IPS-NIHi7 (cell line): ENCODE results near the gene TNIK.

Experiments used
- DNase-seq: peaks from one replicate; pipeline ENCODE4 v3.0.0; 2012; ENCODE audit warnings: mixed read lengths; ENCODE audit errors: extremely low spot score

TNIK gene

DNA sequence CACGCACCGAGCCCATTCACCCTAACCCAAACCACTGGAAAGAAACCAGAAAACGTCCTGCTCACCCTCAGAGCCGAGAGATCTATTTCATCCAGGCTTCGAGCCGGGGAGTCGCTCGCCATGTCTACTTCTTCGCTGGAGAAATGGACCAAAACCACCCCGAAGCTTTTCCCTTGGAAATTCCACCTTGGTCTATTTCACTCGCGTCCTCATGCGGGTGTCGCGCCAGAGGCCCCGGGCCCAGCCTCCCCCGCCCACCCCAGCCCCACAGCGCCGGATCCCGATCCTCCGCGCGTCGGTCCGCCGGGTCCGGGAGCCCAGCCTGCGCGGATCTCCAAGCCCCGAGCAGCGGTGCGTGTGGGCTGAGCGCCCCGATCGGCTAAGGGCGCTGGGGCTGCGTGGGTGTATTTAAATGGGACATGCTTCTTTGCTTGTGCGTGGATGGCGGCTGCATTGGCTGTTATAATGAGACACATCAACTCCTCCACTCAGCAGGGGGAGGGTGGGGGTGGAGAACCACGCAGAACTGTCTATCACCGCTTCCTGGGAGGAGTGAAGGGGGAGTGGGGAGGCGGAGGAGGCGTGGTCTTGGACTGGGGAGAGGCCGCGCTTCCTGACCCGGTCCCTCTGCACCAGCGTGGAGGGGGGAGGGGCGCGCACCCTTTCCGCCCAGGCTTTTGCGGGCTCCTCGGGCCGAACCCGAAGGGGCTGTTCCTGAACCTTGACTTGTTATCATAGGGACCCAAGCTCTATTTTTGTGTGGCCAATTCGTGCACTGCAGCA is at the start of gene TNIK:
Gene TNIK (minus strand): TSS at position 464 of the 783 bp plus-strand sequence. CDS start 342 bp downstream, at position 122.
- DNase-seq, result peak; percentile 74

DNA sequence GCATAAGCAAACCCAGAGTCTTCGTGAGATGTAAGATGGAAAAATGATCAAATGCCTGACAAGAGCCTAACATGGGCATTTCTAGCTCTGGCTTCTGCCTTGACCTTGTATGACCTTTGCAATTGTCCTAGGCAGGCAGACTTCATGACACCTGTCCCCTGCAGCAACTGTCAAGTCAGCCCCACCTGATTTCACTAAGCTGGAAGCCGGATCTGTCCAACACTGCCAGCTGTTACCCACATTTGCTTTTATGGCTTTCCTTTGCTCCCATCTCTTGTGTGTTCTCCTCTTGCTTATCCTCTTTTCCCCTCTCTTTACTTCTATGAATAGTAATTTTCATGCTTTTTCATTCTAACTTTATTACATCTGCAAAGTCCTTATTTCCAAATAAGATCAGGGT is 48.5 kb upstream of the TNIK start:
- no peak for DNase-seq

DNA sequence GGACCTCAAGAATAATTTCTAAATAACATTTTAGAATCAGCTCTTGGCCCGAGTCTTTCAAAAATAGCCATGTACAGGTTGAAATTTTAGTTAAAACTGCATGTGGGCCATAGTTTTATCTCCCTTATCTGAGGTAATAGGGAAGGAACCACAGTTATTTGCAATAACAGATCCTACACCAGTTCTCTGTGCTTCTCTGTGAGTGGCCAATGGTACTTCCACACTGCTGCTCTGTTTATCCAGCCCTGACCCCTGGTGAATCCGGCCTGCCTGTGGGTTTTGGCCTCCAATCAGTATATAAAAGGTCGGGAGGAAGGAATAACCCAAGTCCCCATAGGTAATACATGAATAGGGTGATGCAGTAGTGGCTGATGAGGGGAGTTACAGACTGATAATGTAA is 48.0 kb upstream of the TNIK start:
- DNase-seq, result no peak

GRCh38 chr3:171506743-171507319 is 46.6 kb upstream of the TNIK start:
- DNase-seq, result no peak

DNA sequence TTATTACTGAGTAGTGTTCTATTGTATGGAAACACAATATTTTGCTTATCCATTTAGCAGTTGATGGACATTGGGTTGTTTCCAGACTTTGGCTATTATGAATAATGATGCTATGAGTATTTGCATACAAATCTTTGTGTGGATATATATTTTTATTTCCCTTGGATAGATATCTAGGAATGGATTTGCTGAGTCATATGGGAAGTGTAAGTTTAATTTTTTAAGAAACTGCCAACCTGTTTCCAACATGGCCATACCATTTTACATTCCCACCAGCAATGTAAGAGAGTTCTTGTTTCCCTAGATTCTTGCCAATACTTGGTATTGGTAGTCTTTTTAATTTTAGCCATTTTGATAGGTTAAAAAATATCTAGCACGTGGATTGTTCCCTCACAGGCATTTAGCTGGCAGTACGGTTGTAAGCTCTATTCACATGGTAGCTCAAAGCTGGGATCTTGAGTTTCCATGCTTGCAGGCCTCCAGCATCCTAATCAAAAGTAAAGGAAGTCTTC is 45.7 kb upstream of the TNIK start:
- no peak for DNase-seq

GRCh38 chr3:171504376-171504775 is 44.2 kb upstream of the TNIK start:
- DNase-seq, result no peak

DNA sequence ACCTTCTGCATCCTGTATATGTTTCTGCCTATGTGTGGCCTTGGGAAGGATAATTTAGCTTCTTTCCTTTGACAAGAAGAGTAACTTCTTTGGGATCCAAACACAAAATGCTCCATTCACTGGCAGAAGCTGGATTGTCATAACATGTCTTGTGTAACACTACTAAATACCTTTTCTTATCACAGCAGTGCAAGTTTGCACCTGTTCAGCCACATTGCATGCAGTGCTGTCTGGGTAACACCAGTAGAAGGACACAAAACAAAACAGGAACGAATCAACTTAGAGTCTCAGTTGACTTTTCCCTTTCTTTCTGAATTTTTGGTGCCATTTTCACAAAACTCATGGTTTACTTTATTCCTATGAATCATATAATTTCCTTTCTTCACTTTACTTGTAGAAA is 43.6 kb upstream of the TNIK start:
- DNase-seq, result no peak

DNA sequence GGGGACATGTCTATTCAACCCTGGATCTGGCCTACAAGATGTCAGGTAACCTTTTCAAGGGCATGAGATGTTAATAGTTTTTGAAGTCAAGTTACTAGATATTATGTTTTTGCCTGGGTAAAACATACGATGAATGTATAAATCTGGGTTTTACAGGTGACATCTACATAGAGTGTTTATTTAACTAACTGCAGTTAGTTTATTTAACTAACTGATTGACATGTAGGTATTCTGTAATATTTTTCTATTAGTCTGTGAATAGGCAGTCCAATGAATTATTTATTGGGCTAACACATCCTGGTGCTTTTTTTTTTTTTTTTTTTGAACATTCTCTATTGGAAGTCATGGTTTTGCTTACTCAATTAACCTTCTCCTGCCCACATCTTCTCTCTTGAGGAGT is 38.7 kb upstream of the TNIK start:
- no peak for DNase-seq

DNA sequence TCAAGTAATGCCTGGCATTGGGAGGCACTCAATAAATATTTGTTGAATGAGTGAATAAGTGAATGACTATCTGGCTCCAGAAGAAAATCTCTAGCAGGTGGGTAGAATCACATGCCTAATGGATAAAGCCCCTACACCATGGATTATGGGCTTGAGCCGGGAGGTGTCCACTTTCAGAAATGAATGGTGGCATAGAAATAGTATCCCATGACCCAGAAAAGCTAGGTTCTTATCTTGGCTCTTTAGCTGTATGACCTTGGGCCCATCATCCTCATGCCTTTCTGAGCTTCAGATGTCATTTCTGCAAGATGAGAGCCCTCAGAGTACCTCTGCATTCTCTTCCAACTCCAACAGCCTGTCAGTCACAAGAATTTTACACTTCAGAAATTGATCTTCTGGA is 37.3 kb upstream of the TNIK start:
- no peak for DNase-seq

DNA sequence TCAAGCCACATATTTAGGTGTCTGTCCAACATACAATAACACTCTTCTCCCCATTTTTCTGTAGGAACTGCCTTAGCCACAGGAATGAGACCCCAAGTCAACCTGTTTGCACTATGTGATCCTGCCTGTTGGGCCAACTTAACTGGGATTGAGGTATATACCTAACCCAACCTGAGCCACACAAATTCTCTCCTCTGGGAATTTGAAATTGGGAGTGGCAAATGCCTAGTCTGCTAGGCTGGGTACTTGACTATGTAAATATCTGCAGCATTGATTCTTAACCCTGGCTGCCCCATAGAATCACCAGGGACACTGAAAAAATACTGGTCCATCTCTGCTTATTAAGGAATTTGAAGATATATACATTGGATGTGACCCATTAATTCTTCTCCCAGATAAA is 35.2 kb upstream of the TNIK start:
- no peak for DNase-seq

- DNase-seq, result no peak
Observed at GRCh38 chr3:171494457-171495109, 34.4 kb upstream of the TNIK start.

- DNase-seq, result no peak
Observed at GRCh38 chr3:171491361-171491760, 31.2 kb upstream of the TNIK start.

- no peak for DNase-seq
Observed at GRCh38 chr3:171490901-171491300, 30.7 kb upstream of the TNIK start.

- no peak for DNase-seq
Observed at GRCh38 chr3:171489348-171489747, 29.1 kb upstream of the TNIK start.

- DNase-seq, result no peak
Observed at GRCh38 chr3:171488479-171488878, 28.3 kb upstream of the TNIK start.

- DNase-seq, result no peak
Observed at GRCh38 chr3:171487382-171487781, 27.2 kb upstream of the TNIK start.

- DNase-seq, result no peak
Observed at GRCh38 chr3:171485338-171485737, 25.1 kb upstream of the TNIK start.

GRCh38 chr3:171481011-171481410 is 20.8 kb upstream of the TNIK start:
- DNase-seq, result no peak

DNA sequence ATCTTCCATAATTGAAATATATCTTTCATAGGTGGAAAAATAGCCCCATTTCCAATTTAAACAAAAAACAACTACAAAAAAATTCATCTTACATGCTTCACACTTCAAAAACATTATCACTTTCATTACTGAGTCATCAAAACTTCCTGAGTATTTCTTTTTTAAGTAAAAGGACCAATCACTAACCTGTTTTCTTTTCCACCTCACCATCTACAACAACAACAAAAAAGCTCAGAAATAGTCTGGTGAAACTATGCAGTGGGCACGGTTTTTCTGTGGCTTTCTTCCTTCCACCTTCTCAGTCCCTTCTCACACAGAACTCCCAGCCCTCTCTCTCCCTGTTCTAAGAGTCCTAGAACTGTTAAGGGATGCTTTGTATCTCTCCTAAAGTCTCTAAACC is 20.3 kb upstream of the TNIK start:
- DNase-seq, result no peak

DNA sequence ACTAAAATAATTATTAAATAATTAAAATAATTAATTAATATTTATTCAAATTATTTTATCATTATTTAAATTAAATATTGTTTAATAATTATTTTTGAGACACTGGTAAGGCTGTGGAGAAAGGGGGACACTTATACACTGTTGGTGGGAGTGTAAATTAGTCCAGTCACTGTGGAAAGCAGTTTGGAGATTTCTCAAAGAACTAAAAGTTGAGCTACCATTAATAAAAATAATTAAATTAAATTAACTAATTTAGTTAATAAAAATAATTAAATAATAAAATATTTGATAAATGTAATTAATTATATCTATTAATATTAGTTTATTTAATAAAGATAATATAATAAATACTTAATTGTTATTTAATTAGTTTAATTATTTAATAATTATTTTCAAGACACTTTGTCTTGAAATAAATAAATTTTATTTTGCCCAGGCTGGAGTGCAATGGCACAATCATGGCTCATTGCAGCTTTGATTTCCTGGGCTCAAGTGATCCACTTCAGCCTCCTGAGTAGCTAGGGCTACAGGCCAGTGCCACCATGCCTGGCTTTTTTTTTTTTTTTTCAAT is 16.4 kb upstream of the TNIK start:
- DNase-seq, result no peak

GRCh38 chr3:171472552-171472951 is 12.3 kb upstream of the TNIK start:
- no peak for DNase-seq

DNA sequence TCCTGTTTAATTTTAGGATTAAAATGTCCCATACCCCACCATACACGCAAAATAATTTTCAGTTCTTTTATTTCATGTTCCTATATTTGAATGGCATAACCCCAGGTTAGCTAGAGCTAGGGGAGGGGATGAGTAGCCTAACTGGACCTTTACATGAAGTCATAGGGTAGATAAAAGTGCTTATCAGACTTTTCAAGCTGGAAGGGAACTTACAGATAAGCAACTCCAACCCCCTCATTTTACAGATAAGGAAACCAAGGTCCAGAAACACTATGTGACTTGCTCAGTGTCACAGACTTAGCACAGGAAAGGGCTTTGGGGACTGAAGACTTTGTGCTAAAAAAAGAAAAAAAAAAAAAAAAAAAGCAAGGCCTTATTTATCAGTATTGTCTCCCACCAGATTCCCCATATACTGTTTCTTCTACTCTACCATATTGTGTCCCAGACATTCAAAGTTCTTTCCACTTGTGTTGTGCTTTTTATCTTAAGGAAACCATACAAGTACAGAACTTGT is 10.6 kb upstream of the TNIK start:
- DNase-seq, result no peak
